T47D (cell line): ENCODE measurements around the gene TERB2.
"Not testable (repeated sequence)": the region's sequence is repeated elsewhere in the genome, so short reads cannot be mapped to it uniquely, and the experiment has no call there.

ENCODE experiments used
- DNase-seq, 2 experiments: peaks; one replicate each; pipeline versions ENCODE4 v3.0.0 to v3.0.0-alpha.2; 2011 to 2012; ENCODE audit warnings: low read depth in 1 of 2, low spot score in 1 of 2
- JUND ChIP-seq: IDR thresholded peaks from 2 replicates; pipeline ENCODE4 v1.6.1; 2012; ENCODE audit warnings: low read depth
- in situ Hi-C: cut with HindIII; loops from 2 replicates; pipeline ENCODE4 v1.10.0; 2016; ENCODE audit warnings: low sequenced_read_pairs, low pct_unique_long_range_greater_than_20kb

Gene TERB2

DNA sequence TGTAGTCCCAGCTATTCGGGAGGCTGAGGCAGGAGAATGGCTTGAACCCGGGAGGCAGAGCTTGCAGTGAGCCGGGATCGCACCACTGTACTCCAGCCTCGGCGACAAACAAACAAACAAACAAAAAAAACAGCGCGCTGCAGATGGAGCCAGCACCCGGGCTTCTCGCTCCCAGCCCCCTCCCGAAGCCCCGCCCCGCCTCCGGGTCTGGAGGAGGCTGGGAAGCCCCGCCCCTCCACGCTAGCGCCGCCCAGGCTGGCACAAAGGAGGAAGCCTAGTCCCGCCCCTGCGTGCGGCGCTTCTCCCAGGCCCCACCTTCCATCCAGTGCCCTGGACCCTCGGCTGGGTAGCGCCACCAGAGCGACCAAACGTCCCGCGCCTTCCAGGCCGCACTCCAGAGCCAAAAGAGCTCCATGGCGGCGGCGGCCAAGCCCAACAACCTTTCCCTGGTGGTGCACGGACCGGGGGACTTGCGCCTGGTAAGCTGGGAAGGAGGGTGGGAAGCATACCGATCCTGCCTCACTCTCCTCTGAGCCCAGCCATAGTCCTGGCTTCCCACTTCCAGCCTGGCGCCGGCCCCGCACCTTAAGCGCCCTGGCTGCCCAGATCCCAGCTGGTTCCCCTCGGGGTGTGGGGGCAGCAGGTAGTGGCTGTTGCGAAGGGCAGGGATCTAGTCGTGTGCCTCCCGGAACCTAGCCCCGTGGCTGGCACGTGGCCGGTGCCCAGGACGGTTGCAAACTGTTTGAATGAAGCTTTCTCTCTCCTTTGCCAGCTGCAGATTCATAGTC lies 66.6 kb downstream of the TERB2 start, which contains the start of gene SORD:
Gene SORD, plus strand, starts transcription at position 325 of the 788 bp plus-strand sequence. Its CDS starts 89 bp downstream, at position 414.
- DNase-seq = peak; percentile 90 to 92
- no peak for TF ChIP-seq JUND
- in situ Hi-C loops = no loop called here

DNA sequence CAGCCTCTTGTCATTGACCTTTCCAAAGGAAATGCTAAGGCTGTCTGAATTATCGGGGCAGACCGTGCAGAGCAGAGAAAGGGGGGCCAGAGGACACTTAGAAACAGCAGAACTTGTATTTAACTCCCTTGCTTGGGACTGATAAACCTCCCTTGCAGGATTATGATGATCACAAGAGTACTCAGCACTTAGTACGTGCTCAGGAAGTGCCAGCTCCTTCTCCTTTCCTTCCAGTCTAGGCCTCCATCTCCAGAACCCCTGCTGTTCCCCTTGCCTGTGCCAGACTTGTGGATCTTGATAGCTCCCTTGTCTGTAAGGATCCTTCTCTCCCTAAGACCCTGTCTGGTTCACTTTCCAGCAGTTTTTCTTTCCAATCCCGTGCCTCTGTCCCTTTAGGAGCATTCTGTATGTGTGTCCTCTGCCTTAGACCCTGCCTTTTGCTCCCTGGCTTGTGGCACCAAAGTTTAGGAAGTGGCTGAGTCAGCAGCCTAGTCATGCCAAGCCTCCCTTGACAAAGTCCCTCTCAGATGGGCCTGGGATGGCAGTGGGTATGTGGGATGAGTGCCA lies 67.3 kb downstream of the TERB2 start:
- no peak for TF ChIP-seq JUND
- in situ Hi-C loops = no loop called here
- no peak for DNase-seq

DNA sequence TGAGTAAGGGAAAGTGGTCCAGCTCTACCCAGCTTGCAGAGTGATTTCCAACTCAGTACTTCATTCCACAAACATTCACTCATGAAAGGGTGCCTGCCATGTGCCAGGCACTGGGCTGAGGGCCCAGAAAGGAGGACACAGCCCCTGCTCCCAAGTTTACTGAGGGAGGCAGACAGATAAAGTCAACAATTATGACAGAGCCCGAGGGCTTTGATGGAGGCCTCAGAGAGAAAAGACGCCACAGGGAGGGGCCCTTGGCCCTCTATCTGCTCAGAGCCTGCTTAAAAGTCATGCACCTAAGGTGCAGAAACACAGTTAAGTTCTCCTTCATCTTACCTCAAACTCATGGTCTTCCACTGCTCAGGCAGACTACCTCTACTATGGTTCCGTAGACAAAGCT lies 68.2 kb downstream of the TERB2 start:
- DNase-seq, in situ Hi-C loops: not testable (repeated sequence)

DNA sequence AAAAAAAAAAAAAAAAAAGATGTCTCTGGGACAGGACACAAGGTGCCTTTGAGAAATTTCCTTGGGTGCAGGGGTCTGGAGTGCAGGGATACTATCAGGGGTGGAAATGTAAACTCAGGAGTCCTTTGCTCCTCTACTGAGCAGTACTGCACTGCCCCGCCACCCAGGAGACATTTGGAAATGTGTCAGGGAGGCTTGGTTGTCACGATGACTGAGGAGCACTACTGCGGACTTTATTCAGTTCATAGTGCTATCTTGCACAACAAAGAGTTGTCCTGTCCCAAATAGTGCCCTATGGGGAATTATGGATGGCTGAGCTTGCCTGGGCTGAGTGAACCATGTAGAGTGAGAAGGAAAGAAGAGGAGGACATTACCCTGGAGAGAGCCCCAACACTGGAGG lies 69.1 kb downstream of the TERB2 start:
- in situ Hi-C loops, DNase-seq: not testable (repeated sequence)

DNA sequence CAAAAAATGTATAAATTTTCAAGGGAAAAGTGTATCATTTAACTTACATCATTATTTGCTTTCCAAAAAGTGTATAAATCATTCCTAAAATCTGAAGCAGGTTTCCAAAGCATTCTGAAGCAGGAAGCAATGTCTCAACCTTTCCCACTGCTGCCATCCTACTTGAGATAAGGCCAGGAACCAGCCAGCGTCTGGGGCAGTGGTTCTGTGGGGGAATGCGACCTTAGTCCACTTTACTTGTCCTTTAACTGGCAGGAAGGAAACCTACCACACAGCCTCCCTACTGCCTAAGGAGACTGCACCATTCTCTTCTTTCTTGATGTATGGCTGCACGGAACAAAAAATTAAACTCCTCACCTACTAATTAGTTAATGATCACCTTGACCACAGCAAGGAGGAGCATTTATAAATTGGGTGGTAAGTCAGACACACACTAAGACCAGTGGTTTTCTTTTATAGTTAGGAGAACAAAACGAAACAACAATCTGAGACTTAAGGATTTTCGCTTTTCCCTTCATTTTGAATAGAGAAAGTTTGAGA lies 70.2 kb downstream of the TERB2 start:
- no peak for TF ChIP-seq JUND
- DNase-seq = no peak
- in situ Hi-C loops = no loop called here

DNA sequence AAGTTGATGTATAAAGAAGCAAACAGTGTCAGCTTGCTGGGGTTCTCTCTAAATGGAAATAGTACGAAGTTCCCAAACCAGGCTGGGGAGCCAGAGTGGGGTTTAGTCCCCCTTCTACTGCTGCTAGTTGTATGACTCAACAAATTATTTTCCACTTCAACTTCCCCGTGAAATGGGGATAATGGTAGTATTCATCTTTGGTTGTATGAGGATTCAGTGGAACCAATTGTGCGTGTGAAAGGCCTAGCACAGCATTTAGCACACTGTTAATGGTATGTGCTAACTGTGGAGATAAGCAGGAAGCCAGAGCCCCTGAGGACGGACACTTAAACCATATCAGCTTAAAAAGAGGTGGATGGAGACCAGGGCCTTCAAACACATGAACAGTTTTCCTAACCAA lies 70.7 kb downstream of the TERB2 start:
- DNase-seq = no peak
- no peak for TF ChIP-seq JUND
- in situ Hi-C loops = no loop called here
